Raji (cell line): ENCODE results near the gene THAP7.

Source experiments
- POLR2A ChIP-seq: IDR thresholded peaks from 2 replicates; pipeline ENCODE4 v1.6.1; 2011; ENCODE audit warnings: low read depth, low read length, control low read depth; ENCODE audit not compliant: insufficient read depth

THAP7 gene

DNA sequence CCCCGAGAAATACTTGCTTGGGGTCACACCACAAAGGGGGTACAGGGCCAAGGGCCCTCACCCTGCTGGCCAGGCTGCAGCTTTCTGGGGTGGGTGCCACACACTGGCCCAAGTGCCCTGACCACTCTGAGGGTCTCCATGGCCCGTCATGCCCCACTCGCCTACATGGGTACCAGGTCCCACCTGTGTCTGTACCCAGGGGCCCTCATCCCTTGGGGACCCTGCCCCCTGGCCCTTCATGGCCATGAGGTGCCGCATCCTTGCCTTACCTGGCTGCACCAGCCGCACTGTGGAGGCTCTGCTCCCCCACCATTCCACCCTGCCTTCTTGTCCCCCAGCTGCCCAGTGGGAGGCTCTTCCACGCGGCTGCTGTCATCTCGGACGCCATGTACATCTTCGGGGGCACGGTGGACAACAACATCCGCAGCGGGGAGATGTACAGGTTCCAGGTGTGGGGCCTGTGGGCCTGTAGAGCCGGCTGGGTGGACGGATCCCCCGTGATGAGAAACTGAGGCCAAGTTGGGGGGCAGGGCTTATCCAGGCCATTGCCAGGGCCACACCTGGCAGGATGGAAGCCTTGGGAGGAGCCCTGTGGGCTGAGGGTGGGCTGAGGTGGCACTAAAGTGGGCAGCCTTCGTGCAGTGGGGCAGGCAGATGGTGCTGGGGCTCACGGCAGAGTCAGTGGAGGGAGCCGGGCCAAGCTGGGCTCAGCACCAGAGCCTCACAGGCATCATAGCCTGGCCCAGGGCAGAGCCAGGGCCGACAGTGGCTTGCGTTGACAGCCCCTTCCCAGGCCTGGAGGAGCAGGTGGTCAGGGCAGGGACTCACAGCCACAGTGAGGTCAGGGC is 9.2 kb downstream of the THAP7 start:
- TF ChIP-seq POLR2A: no peak

DNA sequence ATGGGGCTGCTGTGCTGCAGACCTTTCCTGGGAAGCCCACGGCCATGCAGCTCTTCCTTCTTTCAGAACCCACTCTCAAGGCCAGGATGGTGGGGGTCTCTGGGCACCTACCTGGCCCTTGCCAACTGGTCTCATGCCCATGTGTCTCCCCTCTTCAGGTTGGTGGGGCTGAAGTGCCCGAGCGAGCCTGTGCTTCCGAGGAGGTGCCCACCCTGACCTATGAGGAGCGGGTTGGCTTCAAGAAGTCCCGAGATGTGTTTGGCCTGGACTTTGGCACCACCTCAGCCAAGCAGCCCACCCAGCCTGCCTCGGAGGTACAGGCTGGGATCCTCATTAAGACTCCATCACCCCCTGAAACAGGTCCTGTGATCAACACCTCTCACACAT is 9.9 kb downstream of the THAP7 start:
- no peak for TF ChIP-seq POLR2A

DNA sequence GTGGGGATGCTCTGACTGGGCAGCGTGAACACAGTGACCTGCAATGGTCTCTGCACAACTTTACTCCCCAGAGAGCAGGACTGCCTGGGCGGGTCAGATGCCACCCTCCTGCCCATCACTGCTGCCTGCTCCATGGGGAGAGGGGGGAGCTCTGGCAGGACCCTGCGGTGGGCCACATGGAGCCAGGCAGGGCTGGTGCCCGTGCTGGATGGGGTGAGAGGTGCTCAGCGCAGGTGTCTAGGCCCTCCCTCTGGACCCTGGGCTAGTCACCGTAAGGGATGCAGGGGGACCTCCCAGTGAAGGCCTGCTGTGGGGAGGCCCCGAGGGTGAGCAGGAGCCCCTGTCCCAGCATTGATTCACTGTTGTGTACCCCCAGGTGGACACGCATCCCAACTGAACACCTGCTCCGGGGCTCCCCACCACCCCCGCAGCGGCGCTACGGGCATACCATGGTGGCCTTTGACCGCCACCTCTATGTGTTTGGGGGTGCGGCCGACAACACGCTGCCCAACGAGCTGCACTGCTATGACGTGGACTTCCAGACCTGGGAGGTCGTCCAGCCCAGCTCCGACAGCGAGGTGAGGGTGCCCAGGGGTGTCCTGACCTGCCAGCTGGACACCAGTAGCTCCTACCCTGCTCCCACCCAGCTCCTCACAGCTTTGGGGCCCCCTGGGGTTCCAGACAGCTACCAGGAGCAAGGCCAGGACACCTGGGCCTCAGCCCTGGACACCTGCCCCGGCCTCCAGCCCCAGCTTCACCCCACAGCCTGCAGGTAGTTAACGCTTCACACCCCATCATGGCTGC is 10.5 kb downstream of the THAP7 start:
- TF ChIP-seq POLR2A: no peak

DNA sequence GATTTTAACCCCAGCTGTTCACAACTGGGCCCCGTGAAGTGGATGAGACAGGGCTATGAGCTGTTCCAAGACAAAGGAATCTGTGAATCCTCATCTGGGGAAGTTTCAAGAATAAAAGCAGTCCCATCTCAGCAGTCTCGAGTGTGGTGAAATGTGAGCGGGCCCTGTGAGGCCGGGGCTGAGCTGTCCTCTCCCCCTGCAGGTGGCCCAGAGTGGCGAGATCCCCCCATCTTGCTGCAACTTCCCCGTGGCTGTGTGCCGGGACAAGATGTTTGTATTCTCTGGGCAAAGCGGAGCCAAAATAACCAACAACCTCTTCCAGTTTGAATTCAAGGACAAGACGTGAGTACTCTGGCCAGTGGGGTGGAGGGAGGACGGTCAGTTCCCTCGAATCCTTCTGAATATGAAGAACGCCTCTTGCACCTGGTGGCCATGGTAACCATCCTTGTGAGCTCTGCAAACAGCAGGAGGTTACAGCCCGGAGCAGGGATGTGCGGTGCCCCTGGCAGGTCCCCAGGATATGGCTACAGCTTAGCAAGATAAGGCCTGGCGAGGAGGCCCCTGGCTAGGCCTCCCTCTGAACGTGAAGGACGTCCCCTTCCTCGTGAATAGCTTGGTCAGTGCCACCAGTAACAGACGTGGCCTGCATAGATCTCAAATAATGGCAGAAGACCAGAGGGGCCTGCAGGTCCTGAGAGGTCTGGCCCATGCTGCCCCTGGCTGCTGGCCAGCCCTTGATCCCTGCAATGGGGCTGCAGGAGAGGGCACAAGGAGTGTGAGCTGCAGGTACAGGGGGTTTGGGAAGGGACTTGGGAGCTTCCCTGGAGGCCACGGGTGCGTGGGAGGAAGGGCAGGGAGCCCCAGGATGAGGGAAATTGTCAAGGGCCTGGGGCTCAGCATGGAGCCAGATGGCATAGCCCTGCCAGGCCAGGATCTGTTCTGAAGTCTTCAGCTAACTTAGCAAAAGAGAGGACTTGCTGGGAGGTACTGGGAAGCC is 11.4 kb downstream of the THAP7 start:
- TF ChIP-seq POLR2A: no peak

DNA sequence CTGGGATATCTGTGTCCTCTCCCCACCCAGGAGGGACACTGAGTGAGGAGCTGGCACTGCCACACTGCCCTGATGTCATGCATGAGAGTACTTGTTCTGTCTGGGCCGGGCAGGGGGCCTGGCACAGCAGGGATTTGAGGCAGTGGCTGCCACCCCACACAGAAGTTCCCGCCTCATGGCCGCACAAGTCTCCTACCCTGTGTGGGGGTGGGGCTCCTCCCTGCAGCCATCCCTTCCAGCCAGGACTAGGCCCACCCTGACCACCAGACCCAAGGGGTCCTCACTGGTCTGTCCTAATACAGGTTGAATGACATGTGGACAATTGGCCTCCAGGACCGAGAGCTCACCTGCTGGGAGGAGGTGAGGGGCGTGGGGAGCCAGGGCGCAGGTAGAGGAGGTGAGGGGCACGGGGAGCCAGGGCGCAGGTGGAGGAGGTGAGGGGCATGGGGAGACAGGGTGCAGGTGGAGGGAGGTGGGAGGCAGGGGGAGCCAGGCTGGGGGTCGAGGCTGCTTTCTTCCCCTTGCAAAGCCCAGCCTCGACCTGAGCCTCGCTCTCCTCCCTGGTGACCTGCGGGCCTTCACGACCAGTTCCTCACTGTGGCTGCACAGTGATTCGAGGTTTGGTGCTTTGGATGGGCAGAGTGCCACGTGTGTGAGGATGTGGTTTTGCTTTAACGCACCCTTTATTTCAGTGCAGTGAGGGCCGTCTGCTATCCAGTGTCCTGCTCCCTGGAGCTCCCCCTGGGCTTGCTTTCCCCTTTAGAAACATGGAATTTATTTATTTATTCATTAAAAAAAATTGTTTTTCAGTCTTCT is 12.4 kb downstream of the THAP7 start:
- TF ChIP-seq POLR2A: no peak

DNA sequence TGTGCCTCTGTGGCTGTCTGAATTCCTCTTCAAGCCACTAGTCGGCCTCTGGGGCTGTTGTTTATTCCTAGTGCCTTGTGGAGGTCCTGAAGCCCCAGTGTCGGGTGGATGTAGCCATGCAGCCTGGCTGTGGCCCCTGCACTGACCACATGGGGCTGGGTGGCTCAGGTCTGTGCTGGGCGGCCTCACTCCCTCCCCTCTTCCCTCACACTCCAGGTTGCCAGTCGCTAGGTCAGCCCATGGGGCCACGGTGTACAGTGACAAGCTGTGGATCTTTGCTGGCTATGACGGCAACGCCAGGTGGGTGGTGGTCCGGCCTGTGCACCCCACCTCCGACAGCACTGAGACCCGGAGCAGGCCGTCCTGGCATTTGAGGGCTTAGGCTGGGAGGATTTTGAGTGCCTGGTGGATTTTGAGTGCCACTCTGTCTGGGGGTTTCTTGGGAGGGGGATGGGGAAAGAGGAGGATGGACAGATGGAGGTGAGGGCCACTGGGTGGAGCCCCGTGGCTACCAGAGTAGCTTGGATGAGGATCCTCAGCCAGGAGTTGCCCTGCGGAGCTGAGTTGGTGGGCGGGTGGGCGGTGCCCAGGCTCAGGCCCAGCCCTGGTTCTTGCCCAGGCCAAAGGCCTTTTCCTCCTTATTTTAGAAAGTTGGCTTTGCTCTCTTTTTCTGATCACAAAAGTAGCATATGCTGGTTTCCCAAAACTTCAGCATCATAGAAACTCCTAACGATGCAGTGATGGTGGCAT is 13.2 kb downstream of the THAP7 start:
- no peak for TF ChIP-seq POLR2A

DNA sequence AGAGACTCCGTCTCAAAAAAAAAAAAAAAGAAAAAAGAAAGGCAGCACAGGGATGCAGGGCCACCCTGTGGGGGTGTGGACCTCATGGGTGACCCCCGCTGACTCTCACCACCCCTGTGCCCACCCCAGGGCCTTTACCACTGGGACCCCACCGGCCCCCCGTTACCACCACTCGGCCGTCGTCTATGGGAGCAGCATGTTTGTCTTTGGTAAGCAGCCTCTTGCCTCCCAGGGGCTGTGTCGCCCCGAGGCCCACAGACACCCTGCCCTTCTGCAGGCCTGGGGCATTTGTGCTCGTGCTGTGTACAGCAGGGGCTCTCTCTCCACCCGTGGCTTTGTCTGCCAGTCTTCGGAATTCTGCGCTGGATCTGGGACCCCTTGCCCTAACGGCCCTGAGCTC is 14.5 kb downstream of the THAP7 start:
- TF ChIP-seq POLR2A: no peak

DNA sequence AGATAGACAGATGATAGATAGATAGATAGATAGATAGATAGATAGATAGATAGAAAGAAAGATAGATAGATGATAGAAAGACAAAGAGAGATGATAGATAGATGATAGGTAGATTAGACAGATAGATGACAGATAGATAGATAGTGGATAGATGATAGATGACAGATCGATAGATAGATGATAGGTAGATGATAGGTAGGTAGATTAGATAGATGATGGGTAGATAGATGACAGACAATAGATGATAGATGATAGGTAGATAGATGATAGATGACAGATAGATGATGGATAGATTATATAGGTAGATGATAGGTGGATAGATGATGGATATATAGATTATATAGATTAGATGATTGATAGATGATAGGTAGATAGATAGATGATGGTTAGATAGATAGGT is 15.6 kb downstream of the THAP7 start:
- TF ChIP-seq POLR2A: no peak

DNA sequence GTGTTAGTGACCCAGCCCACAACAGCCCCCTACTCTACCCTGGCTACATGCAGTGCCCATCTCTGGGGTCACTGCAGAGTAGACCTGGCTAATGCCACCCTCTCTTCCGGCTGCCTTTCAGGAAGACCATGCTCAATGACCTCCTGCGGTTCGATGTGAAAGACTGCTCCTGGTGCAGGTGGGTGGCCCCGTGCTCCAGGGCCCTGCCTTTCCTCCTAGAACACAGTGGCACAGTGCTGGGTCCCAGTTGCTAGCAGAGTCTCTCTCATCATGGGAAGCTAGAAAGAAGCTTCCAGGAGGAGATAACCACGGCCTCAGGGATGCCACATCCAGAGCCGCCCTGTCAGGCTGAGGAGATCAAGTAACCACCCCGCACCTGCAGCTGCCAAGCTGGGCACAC is 16.2 kb downstream of the THAP7 start:
- TF ChIP-seq POLR2A: no peak

DNA sequence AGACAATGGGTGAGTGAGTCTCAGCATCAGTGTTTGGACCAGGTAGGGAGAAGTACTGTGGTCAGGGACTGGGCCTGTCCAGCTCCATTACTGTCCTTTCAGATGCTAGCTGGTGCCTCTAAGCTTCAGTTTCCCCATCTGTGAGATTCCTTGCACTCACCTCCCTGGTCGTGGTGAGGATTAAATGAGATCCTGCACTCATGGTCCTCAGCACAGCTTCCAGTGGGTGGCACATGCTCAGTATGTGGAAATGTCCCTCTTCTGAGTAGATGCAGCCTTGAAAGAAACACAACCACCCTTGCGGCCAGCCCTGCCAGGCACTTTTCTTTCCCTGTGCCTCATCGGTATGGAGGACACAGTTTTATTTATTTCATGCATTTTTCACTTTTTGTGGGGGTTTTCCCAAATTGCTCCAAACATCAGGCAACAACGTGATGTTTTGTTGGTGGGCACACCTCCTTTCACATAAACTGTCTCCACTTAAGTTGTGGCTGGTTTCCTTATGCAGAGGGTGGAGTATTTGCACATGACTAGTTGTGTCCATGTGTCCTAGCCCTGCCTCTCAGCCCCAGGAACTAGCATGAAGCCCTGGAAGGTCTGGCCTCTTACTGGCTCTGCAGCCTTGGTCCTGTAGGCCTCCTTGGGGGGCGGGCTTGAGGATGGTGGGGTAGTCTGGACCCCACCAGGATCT is 18.7 kb downstream of the THAP7 start:
- no peak for TF ChIP-seq POLR2A

DNA sequence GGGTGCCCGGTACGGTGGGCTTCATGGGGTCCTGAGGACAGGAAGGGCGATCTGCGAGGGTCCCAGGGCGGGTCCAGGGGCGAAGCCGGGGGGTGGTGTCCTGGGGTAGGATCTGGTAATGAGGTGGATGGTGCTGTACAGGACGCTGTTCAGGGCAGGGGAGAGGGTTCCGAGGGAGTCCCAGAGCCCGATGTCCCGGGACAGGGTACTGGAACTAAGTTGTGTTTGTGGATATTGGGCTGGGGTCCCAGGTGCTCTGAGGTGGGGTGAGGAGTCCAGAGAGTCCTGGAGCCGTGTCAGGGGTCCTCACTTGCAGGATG is 19.4 kb downstream of the THAP7 start:
- no peak for TF ChIP-seq POLR2A

DNA sequence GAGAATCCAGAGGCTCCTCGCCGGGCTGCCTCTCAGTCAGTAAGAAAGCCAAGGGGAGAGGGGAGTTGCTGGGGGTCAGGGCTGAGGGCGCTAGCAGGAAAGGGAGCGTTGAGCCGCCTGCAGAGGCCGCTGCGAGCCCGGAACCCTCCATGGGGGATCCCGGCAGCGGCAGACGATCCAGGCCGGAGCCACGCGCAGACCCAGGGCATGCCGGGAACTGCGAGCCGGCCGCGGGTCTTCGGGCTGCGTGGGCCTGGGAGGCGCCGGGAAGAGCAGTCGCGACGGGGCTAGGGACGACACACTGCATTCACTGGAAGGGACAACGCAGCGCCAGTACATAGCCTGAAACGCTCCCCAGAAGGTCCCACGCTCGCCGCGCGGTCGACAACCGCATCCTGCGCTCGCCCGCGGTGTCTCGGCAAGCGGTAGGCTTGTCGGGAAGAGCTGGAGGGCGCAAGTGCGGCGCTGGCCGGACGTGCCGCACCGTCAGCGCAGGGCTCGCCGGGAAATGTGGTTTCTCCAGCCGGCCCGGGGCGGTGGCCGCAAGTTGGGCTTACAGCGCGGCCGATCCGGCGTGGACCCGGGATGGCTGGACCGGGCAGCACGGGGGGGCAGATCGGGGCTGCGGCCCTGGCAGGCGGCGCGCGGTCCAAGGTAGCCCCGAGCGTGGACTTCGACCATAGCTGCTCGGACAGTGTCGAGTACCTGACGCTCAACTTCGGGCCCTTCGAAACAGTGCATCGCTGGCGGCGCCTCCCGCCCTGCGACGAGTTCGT is 19.9 kb downstream of the THAP7 start, which contains the start of gene LZTR1:
LZTR1 (plus strand) TSS at position 511 of the 776 bp plus-strand sequence; CDS start at position 586, 75 bp downstream.
- peak; percentile 100 for TF ChIP-seq POLR2A
